Psoas muscle (tissue), 8 donors: ENCODE data around the gene CENPC. TPM values are rescaled to one million over a fixed set of nuclear protein-coding genes. Genes with fewer than 3 reads are reported as not detected.
"Not testable (repeated sequence)": the region's sequence is repeated elsewhere in the genome, so short reads cannot be mapped to it uniquely, and the experiment has no call there.

Source experiments
- ATAC-seq, 4 donors: fragments of 200-7000 bp; cut with Tn5 transposase; one replicate each; pipeline ENCODE4 v1.9.1; 2020; ENCODE audit warnings: moderate library complexity in 3 of 4, mild to moderate bottlenecking in 2 of 4
- DNase-seq, 2 donors: peaks; one replicate each; pipeline ENCODE4 v3.0.0-alpha.2; 2020
- H3K27ac ChIP-seq: fragments of 200-600 bp; one replicate; pipeline ENCODE4 v1.8.0; 2022
- H3K27me3 ChIP-seq, 3 donors: fragments of 200-600 bp in 1 of 3; one replicate each; pipeline versions ENCODE4 v1.6.1 to v1.8.0; 2013 to 2022; ENCODE audit warnings: low read length in 2 of 3, mild to moderate bottlenecking in 2 of 3, moderate library complexity in 1 of 3; ENCODE audit not compliant: insufficient read depth in 3 of 3
- H3K36me3 ChIP-seq, 2 donors: fragments of 200-600 bp in 1 of 2; one replicate each; pipeline versions ENCODE4 v1.6.1 to v1.8.0; 2013 to 2022; ENCODE audit warnings: low read depth in 1 of 2, mild to moderate bottlenecking in 1 of 2, moderate library complexity in 1 of 2; ENCODE audit not compliant: insufficient read depth in 1 of 2
- H3K4me1 ChIP-seq: fragments of 200-600 bp; one replicate; pipeline ENCODE4 v1.8.0; 2022
- H3K4me3 ChIP-seq: fragments of 200-600 bp; one replicate; pipeline ENCODE4 v1.8.0; 2022; ENCODE audit warnings: mild to moderate bottlenecking
- H3K9me3 ChIP-seq: fragments of 200-600 bp; one replicate; pipeline ENCODE4 v1.8.0; 2022
- WGBS, 3 donors: extraction: QIAGEN DNeasy Blood & Tissue Kit; methylation state at CpG; one replicate each; pipeline versions ENCODE4 v1.1.6 to v1.1.7; 2013; 5-methylcytosine and 5-hydroxymethylcytosine counted together
- intact Hi-C, 2 donors: fragments of 100-400 bp; cut with DNase I; formaldehyde crosslinking; loops; one replicate each; pipeline versions ENCODE4 v1.11.0 to v1.14.2; 2022
- polyA plus RNA-seq, 3 donors: library from polyadenylated mRNA; stranded (reverse); fragments of 200-250 nt; gene quantifications; one replicate each; pipeline ENCODE4 v1.2.3, GENCODE V29; 2013
- total RNA-seq, 4 donors: library from RNA; stranded (reverse); fragmentation: NEBNext Ultra II Directional in 2 of 4; extraction: Animal tissue kit (Norgen Biotek cat#: 25700) in 2 of 4; gene quantifications; one replicate each; pipeline versions ENCODE4 v1.2.1 to v1.2.4, GENCODE V29; 2021 to 2023
- TF ChIP-seq, protein P1 (sequence below): fragments of 200-600 bp; IDR thresholded peaks from one replicate; pipeline ENCODE4 v1.8.0; 2022; ENCODE audit warnings: antibody characterized with exemption
- donor health status: healthy with polysubstance abuse.
- donor health status: DM: no; HTN: no; CAD: no; lungs with moderate emphysema.
- donor health status: Bipolar disorder and iron deficiency.
- donor health status: healthy.
- donor health status: DM: yes; HTN: yes; CAD: no.
- donor health status: DM: no; HTN: no; CAD: no.
- donor health status: DM: no; HTN: no; CAD: no.
- donor health status: DM: yes; HTN: yes; CAD: no.

CENPC gene
- total and polyA plus RNA-seq, 7 donors = 1.5 to 5.6 (median 3.5) TPM

DNA sequence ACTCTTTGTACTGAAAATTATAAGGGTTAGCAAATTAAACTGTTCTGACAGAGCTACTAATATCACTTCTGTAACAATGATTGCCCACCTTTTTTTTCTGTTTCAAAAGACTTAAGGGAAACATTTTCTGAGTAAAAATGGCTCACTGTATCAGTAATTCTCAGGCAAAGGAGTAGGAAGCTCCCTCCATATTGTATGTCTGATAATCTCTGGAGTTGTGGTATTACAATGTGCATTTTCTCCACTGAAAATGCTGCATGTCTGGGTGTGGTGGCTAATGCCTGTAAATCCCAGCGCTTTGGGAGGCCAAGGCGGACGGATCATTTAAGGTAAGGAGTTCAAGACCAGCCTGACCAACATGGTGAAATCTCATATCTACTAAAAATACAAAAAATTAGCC lies 8.8 kb upstream of the CENPC start:
- no peaks in the 10 kb centered on the region for H3K9me3 ChIP-seq
- no peak overlapping the region for H3K4me3 ChIP-seq
- no peaks in the 10 kb centered on the region for H3K4me1 ChIP-seq
- H3K36me3 ChIP-seq = no peaks in the 10 kb centered on the region
- no peaks in the 10 kb centered on the region for H3K27me3 ChIP-seq
- intact Hi-C loops = no loop called here
- ATAC-seq (no peak), DNase-seq (no peak)
- no peak overlapping the region for H3K27ac ChIP-seq
- WGBS, 3 donors = 65 to 96% (median 87%) methylated on average over 3 of the region's 3 CpGs
- TF ChIP-seq, protein P1, sequence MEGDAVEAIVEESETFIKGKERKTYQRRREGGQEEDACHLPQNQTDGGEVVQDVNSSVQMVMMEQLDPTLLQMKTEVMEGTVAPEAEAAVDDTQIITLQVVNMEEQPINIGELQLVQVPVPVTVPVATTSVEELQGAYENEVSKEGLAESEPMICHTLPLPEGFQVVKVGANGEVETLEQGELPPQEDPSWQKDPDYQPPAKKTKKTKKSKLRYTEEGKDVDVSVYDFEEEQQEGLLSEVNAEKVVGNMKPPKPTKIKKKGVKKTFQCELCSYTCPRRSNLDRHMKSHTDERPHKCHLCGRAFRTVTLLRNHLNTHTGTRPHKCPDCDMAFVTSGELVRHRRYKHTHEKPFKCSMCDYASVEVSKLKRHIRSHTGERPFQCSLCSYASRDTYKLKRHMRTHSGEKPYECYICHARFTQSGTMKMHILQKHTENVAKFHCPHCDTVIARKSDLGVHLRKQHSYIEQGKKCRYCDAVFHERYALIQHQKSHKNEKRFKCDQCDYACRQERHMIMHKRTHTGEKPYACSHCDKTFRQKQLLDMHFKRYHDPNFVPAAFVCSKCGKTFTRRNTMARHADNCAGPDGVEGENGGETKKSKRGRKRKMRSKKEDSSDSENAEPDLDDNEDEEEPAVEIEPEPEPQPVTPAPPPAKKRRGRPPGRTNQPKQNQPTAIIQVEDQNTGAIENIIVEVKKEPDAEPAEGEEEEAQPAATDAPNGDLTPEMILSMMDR = no peak

DNA sequence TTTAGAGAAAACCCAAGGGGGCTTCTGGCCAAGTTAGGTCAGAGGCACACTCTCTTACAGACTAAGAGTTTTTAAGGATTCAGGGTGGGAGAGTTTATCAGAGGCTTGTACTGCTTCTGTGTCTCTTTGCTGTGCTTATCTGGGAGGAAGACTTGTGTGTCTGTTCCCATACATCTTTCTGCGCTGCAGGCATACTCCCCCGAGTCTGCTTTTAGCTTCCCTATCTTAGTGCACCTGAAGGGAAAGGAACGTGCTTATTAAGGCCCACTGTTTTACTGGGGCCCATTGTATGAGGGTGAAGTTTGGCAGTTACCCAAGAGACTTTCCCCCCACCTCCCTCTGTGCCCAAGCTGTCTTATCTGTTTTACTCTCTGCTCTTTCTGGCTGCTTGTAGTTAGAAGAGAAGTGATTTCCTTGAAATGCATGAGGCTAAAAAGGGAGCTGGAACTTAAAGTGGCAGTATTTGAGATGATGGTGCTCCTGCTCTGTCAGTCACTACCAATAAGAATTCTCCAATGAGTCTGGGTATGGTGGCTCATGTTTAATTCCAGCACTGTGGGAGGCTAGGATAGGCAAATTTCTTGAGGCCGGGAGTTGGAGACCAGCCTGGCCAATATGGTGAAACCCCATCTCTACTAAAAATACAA lies 7.0 kb upstream of the CENPC start:
- ATAC-seq, H3K27me3 ChIP-seq, DNase-seq, H3K36me3 ChIP-seq, H3K4me3 ChIP-seq, intact Hi-C loops, H3K27ac ChIP-seq, H3K9me3 ChIP-seq, H3K4me1 ChIP-seq: not testable (repeated sequence)
- 76 to 84% (median 80%) methylated on average over 4 of the region's 4 CpGs for WGBS, 3 donors

DNA sequence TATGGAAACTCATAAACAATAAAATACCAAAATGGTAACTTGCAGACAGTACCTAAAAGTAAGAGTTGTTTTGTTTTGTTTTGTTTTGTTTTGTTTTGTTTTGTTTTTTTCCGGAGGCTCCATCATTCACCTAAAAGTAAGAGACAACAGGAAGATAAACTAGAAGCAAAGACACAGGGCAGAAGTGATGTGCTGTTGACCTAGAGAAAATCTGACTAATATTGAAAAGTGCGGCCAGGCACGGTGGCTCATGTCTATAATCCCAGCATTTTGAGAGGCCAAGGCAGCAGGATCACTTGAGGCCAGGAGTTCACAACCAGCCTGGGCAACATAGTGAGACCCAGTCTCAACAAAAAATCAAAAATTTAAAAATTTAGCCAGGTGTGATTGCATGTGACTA lies 5.6 kb upstream of the CENPC start:
- peaks cover 5% of the 10 kb centered on the region for H3K4me1 ChIP-seq
- H3K36me3 ChIP-seq = no peaks in the 10 kb centered on the region
- DNase-seq = no peak
- WGBS, 3 donors = 90 to 94% (median 93%) methylated on average over 3 of the region's 3 CpGs
- intact Hi-C loops = no loop called here
- no peaks in the 10 kb centered on the region for H3K27me3 ChIP-seq
- no peak overlapping the region for H3K27ac ChIP-seq
- no peaks in the 10 kb centered on the region for H3K9me3 ChIP-seq
- no peak overlapping the region for H3K4me3 ChIP-seq
- TF ChIP-seq, protein P1 = no peak
- no peak for ATAC-seq

DNA sequence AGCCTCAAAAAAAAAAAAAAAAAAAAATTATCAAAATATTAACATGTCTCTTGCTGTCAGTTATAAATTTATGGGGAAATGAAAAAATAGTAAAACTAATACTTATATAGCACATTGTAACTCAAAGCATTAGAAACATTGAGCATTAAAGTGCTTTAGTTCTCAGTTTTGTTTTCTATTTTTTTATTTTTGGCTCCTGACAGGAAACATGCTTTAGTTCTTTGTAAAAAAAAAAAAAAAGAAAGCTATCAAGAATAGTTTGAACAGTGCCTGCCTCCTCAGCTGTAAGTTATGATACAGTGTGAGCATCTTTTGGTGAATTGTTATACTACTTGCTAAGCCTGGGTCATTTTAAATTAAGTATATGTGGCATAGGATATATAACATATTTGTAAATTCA lies 5.1 kb upstream of the CENPC start:
- TF ChIP-seq, protein P1 = no peak
- DNase-seq (no peak), ATAC-seq (no peak)
- Histone ChIP-seq H3K36me3 (no peaks in the 10 kb centered on the region), H3K27me3 (no peaks in the 10 kb centered on the region), H3K27ac (no peak overlapping the region), H3K9me3 (no peaks in the 10 kb centered on the region), H3K4me3 (no peak overlapping the region), H3K4me1 (peaks cover 5% of the 10 kb centered on the region)
- intact Hi-C loops = no loop called here

DNA sequence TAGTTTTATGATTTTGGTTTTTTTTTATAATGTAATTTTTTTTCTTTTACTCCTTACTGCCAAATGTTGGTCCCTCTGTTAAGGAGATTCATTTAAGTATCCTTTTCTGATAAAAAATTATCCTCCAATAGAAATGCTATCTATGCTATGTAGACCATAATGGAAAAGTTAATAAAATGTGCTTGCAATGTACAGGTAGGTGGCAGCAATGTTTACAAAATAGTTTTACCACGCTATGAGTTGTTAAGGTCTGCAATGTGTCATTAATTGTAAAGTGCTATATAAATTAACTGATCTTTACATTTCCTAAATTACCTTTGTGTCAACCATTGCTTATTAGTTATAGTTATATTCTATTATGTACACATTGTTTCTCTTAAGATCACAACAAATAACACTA lies 3.8 kb upstream of the CENPC start:
- Histone ChIP-seq H3K4me1 (peaks cover 7% of the 10 kb centered on the region), H3K27ac (no peak overlapping the region), H3K4me3 (no peak overlapping the region), H3K27me3 (no peaks in the 10 kb centered on the region), H3K9me3 (no peaks in the 10 kb centered on the region), H3K36me3 (no peaks in the 10 kb centered on the region)
- 17 to 33% (median 23%) methylated on average over 1 of the region's 1 CpG for WGBS, 3 donors
- TF ChIP-seq, protein P1 = no peak
- intact Hi-C loops = loop anchor here (5.0 to 10.0 kb wide), 2 partner anchors 153 to 156 kb away; partner anchors contain the start of gene UBA6 (in 2 of the 2)
- no peak for ATAC-seq
- DNase-seq = no peak
